ENCODE data around the gene VBP1.
"Not testable (repeated sequence)": the region's sequence is repeated elsewhere in the genome, so short reads cannot be mapped to it uniquely, and the experiment has no call there.

VBP1 gene

DNA sequence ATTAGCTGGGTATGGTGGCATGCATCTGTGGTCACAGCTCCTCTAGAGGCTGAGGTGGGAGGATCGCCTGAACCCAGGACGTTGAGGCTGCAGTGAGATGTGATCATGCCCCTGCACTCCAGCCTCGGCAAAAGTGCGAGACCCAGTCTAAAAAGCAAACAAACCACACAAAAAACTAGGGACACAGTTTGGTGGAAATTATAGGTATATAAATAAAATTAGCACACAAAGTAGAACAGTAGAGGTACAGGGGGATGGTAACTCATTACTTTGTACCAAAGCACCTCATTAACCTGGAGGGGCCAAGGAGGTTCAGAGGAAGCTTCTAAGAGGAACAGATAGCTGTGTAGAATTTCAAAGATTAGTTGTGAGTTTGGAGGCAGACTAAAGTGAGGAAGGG lies 5.1 kb downstream of the VBP1 start:
- TF ChIP-seq, protein P1, sequence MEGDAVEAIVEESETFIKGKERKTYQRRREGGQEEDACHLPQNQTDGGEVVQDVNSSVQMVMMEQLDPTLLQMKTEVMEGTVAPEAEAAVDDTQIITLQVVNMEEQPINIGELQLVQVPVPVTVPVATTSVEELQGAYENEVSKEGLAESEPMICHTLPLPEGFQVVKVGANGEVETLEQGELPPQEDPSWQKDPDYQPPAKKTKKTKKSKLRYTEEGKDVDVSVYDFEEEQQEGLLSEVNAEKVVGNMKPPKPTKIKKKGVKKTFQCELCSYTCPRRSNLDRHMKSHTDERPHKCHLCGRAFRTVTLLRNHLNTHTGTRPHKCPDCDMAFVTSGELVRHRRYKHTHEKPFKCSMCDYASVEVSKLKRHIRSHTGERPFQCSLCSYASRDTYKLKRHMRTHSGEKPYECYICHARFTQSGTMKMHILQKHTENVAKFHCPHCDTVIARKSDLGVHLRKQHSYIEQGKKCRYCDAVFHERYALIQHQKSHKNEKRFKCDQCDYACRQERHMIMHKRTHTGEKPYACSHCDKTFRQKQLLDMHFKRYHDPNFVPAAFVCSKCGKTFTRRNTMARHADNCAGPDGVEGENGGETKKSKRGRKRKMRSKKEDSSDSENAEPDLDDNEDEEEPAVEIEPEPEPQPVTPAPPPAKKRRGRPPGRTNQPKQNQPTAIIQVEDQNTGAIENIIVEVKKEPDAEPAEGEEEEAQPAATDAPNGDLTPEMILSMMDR (IDR thresholded peaks at IDR 0.05; ENCODE audit: low read depth, low read length, poor library complexity, severe bottlenecking): no peak
- TF ChIP-seq EZH2phosphoT487 (IDR thresholded peaks at IDR 0.05; ENCODE audit: borderline replicate concordance, low read length): no peak
- no peak overlapping the region for H3K27ac ChIP-seq (ENCODE audit: low read depth, low read length)
- no peaks in the 10 kb centered on the region for H3F3A ChIP-seq (ENCODE audit: control insufficient read depth, insufficient read depth)
- no peaks in the 10 kb centered on the region for H3K9me2 ChIP-seq (replicated peaks; ENCODE audit: control insufficient read depth, low read length)
- peaks cover 36% of the 10 kb centered on the region for H3K36me3 ChIP-seq (ENCODE audit: control insufficient read depth, low read length)
- no peaks in the 10 kb centered on the region for H4K20me1 ChIP-seq (ENCODE audit: control insufficient read depth, insufficient read depth, low read depth, low read length)
- peaks cover 64% of the 10 kb centered on the region for H3K79me2 ChIP-seq (ENCODE audit: control insufficient read depth, low read length)
- H3K4me1 ChIP-seq (ENCODE audit: control insufficient read depth, low read length): peaks cover 14% of the 10 kb centered on the region
- H3K9me3 ChIP-seq (ENCODE audit: control insufficient read depth, insufficient read depth, low read length): no peaks in the 10 kb centered on the region
- H3K27me3 ChIP-seq (ENCODE audit: control insufficient read depth, low read length): no peaks in the 10 kb centered on the region
- H3K4me3 ChIP-seq (ENCODE audit: low read length): no peak overlapping the region
- no peak overlapping the region for H3K4me2 ChIP-seq (ENCODE audit: low read length)

- not testable (repeated sequence) for H3K9me2 ChIP-seq (replicated peaks; ENCODE audit: control insufficient read depth, low read length); H4K20me1 ChIP-seq (ENCODE audit: control insufficient read depth, insufficient read depth, low read depth, low read length); H3K9me3 ChIP-seq (ENCODE audit: control insufficient read depth, insufficient read depth, low read length); H3K27ac ChIP-seq (ENCODE audit: low read depth, low read length); H3K4me3 ChIP-seq (ENCODE audit: low read length); H3K4me2 ChIP-seq (ENCODE audit: low read length); H3K4me1 ChIP-seq (ENCODE audit: control insufficient read depth, low read length); H3F3A ChIP-seq (ENCODE audit: control insufficient read depth, insufficient read depth); H3K27me3 ChIP-seq (ENCODE audit: control insufficient read depth, low read length)
- H3K79me2 ChIP-seq (ENCODE audit: control insufficient read depth, low read length): peaks cover 40% of the 10 kb centered on the region
- H3K36me3 ChIP-seq (ENCODE audit: control insufficient read depth, low read length): peaks cover 51% of the 10 kb centered on the region
Measured at GRCh38 chrX:155223746-155224145, 7.5 kb downstream of the VBP1 start.

DNA sequence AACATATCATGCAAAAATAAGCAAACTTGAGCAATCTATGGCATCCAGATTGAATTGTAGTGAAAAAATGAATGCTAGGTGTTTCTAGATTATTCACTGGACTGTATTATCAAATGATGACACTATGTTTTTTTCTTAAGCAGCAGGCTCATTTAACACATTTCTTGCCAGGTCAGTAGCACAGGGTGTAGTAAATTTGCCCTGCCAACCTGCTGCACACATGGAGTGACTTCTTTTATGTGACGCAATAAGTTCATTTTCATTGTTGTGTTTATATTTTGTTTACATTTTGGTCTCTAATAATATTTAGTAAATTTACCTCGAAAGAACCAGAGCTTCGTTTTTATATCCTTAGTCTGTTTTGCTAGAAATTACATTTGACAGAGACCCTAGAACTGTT lies 9.5 kb downstream of the VBP1 start:
- no peak overlapping the region for H3K4me2 ChIP-seq (ENCODE audit: low read length)
- no peak overlapping the region for H3K27ac ChIP-seq (ENCODE audit: low read depth, low read length)

DNA sequence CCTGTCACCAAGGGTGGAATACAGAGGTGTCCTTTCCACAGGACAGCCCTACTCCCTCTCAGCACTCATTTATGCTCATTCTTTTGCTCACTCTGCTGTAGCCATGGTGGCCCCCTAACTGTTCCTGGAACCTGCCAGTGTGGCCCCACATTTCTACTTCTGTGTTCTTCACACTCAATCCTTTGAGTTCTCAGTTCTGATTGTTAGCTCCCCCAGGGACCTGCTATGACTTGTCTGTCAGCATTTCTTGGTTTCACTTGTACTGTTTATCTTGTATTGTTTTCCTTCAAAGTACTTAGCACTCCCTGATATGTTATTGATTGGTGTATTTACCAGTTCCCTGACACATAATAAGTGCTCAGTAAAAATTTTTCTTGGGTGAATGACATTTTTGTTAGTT lies 14.9 kb downstream of the VBP1 start:
- H3K27ac ChIP-seq (ENCODE audit: low read depth, low read length): no peak overlapping the region
- TF ChIP-seq, protein P1 (IDR thresholded peaks at IDR 0.05; ENCODE audit: low read depth, low read length, poor library complexity, severe bottlenecking): no peak
- no peak for TF ChIP-seq EZH2phosphoT487 (IDR thresholded peaks at IDR 0.05; ENCODE audit: borderline replicate concordance, low read length)
- H3F3A ChIP-seq (ENCODE audit: control insufficient read depth, insufficient read depth): no peaks in the 10 kb centered on the region
- H3K4me2 ChIP-seq (ENCODE audit: low read length): no peak overlapping the region
- H4K20me1 ChIP-seq (ENCODE audit: control insufficient read depth, insufficient read depth, low read depth, low read length): no peaks in the 10 kb centered on the region
- H3K36me3 ChIP-seq (ENCODE audit: control insufficient read depth, low read length): peaks cover 62% of the 10 kb centered on the region
- H3K79me2 ChIP-seq (ENCODE audit: control insufficient read depth, low read length): peaks cover 5% of the 10 kb centered on the region; the same call in 1 of the 2 replicates
- no peaks in the 10 kb centered on the region for H3K9me2 ChIP-seq (replicated peaks; ENCODE audit: control insufficient read depth, low read length)
- no peaks in the 10 kb centered on the region for H3K9me3 ChIP-seq (ENCODE audit: control insufficient read depth, insufficient read depth, low read length)
- H3K4me1 ChIP-seq (ENCODE audit: control insufficient read depth, low read length): no peaks in the 10 kb centered on the region
- no peaks in the 10 kb centered on the region for H3K27me3 ChIP-seq (ENCODE audit: control insufficient read depth, low read length)
- no peak overlapping the region for H3K4me3 ChIP-seq (ENCODE audit: low read length)

More for the DNA sequence above, 9.5 kb downstream of the VBP1 start:
- no peaks in the 10 kb centered on the region for H3K9me3 ChIP-seq (ENCODE audit: control insufficient read depth, insufficient read depth, low read length)
- no peaks in the 10 kb centered on the region for H3F3A ChIP-seq (ENCODE audit: control insufficient read depth, insufficient read depth)
- peaks cover 22% of the 10 kb centered on the region for H3K79me2 ChIP-seq (ENCODE audit: control insufficient read depth, low read length)
- peaks cover 47% of the 10 kb centered on the region for H3K36me3 ChIP-seq (ENCODE audit: control insufficient read depth, low read length)
- no peaks in the 10 kb centered on the region for H4K20me1 ChIP-seq (ENCODE audit: control insufficient read depth, insufficient read depth, low read depth, low read length)
- H3K4me3 ChIP-seq (ENCODE audit: low read length): no peak overlapping the region
- no peaks in the 10 kb centered on the region for H3K4me1 ChIP-seq (ENCODE audit: control insufficient read depth, low read length)
- no peaks in the 10 kb centered on the region for H3K9me2 ChIP-seq (replicated peaks; ENCODE audit: control insufficient read depth, low read length)
- TF ChIP-seq, protein P1 (IDR thresholded peaks at IDR 0.05; ENCODE audit: low read depth, low read length, poor library complexity, severe bottlenecking): no peak
- no peak for TF ChIP-seq EZH2phosphoT487 (IDR thresholded peaks at IDR 0.05; ENCODE audit: borderline replicate concordance, low read length)
- H3K27me3 ChIP-seq (ENCODE audit: control insufficient read depth, low read length): no peaks in the 10 kb centered on the region

Measured in DOHH2 (cell line).